ENCODE data around the gene GHR.
A peak's percentile ranks its signal among the peaks of the same experiment; 100 is the strongest.
"Not testable (repeated sequence)": the region's sequence is repeated elsewhere in the genome, so short reads cannot be mapped to it uniquely, and the experiment has no call there.

Gene GHR

DNA sequence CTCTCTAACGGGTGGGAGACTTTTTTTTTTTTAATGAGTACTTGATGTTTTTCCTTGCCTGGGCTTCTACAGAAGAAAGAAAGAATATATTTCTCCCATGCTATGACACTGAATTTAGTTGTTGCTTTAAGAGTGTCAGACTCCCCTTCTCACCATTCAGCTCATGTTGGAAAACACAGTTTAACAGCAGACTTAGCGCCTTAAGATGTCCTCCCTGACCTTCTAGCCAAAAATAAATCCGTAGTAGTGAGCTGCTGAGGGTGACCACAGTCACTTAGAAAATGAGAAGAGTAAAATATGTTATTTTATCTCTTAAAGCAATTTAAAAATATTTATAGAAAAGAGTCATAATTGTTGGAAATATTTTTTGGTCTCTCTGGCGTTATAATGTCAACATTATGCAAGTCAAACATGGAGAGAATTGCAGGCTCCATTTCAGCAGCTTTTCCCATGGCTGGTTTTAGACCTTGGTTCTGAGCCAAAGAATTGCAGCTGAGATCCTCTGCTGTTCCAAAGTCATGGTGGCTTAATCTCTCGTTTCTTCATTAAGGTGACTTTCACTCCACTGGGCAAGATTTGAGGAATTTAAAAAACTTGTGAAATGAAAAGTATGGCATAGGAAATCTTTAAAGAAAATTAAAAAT lies 143.5 kb downstream of the GHR start:
- DNase-seq (ENCODE audit: extremely low read depth in 1 of 2, low read depth in 1 of 2): no peak

- DNase-seq (ENCODE audit: extremely low read depth in 1 of 2, low read depth in 1 of 2): no peak
Observed at GRCh38 chr5:42569325-42569724, 146.1 kb downstream of the GHR start.

GRCh38 chr5:42569953-42570548 lies 146.8 kb downstream of the GHR start:
- no peak for DNase-seq (ENCODE audit: extremely low read depth in 1 of 2, low read depth in 1 of 2)

- no peak for DNase-seq (ENCODE audit: extremely low read depth in 1 of 2, low read depth in 1 of 2)
Observed at GRCh38 chr5:42570966-42571960, 148.0 kb downstream of the GHR start.

DNA sequence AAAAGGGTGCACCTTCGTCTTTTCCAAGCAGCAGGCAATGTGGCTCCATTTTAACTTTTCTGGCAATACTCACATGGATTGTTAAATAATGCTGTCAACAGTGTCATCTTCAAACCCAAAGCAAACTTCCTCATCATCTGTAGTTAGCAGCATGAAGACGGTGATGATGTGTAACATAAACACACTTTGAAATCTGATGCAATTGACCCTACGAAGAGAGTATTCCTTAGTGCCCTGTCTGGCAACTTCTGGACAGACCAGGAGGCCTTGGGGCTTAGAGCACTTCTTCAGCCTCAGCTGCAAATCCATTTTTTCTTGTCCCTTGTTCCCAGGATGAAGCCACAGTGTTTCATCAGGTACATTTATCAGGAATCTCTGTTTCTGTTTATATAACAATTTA lies 149.1 kb downstream of the GHR start:
- DNase-seq (ENCODE audit: extremely low read depth in 1 of 2, low read depth in 1 of 2): no peak

GRCh38 chr5:42573386-42573785 lies 150.1 kb downstream of the GHR start:
- DNase-seq (ENCODE audit: extremely low read depth in 1 of 2, low read depth in 1 of 2): no peak

- not testable (repeated sequence) for DNase-seq (ENCODE audit: extremely low read depth in 1 of 2, low read depth in 1 of 2)
Observed at GRCh38 chr5:42575914-42576313, 152.7 kb downstream of the GHR start.

GRCh38 chr5:42578901-42579300 lies 155.7 kb downstream of the GHR start:
- DNase-seq (ENCODE audit: extremely low read depth in 1 of 2, low read depth in 1 of 2): not testable (repeated sequence)

DNA sequence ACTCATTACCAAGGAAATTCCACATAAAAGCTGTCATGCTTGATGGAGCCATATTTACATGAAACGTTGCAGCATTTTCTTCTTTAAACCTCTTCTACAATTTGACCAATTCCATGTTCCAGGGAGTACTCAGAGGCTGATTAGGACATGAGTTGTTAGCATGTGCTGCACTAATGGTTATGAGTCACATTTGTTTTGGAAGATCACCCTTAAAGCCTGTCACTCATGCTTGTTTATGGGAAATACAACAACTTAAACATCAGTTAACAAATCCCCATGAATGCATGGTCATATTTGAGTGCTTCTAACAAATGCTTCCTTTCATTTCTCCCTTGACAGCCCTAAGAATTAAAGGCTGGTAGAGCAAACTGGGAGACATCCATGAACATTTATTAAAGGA lies 156.1 kb downstream of the GHR start:
- DNase-seq (ENCODE audit: extremely low read depth in 1 of 2, low read depth in 1 of 2): no peak

GRCh38 chr5:42581845-42582244 lies 158.6 kb downstream of the GHR start:
- no peak for DNase-seq (ENCODE audit: extremely low read depth in 1 of 2, low read depth in 1 of 2)

DNA sequence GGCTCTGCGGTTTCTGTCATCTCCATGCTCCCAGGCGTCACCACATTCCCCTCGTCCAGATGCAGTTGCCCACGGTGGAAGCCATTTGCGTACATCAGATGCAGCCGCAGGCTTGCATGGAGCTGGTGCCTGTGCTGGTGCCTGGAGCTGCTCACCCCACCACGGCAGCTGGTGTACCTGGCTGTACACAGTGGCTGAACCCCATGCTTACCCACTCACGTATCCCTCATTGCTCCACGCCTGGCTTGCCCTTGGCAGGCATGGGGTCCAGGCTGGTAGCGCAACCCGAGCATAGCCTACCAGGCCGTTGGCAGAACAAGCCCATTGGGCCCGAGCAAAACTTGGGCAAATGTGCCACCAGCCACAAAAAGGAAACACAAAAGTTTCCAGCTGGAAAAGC lies 159.5 kb downstream of the GHR start:
- DNase-seq (ENCODE audit: extremely low read depth in 1 of 2, low read depth in 1 of 2): no peak

DNA sequence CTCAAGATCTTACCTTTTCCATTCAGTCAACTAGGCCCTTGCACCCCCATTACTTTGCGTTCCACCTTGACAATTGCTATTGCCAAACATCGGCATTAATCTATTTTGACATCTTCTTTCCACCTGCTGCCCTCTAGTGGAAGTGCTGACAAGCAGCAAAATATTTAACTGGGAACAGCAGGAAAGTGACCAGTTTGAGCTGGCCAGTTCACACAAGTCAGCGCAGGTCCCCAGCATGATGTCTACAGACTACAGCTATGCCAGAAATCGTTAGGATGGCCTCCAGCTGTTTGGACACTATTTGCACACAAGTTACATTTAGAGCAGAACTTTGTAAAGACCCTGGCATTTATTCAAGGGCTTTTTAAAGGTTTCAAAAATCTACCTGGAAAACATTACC lies 160.1 kb downstream of the GHR start:
- peak in 1 of 2 donors; percentile 1 for DNase-seq (ENCODE audit: extremely low read depth in 1 of 2, low read depth in 1 of 2)

GRCh38 chr5:42586625-42587024 lies 163.4 kb downstream of the GHR start:
- no peak for DNase-seq (ENCODE audit: extremely low read depth in 1 of 2, low read depth in 1 of 2)

- no peak for DNase-seq (ENCODE audit: extremely low read depth in 1 of 2, low read depth in 1 of 2)
Observed at GRCh38 chr5:42587096-42587723, 164.0 kb downstream of the GHR start.

- DNase-seq (ENCODE audit: extremely low read depth in 1 of 2, low read depth in 1 of 2): no peak
Observed at GRCh38 chr5:42590566-42590965, 167.3 kb downstream of the GHR start.

- no peak for DNase-seq (ENCODE audit: extremely low read depth in 1 of 2, low read depth in 1 of 2)
Observed at GRCh38 chr5:42591015-42591414, 167.8 kb downstream of the GHR start.

DNA sequence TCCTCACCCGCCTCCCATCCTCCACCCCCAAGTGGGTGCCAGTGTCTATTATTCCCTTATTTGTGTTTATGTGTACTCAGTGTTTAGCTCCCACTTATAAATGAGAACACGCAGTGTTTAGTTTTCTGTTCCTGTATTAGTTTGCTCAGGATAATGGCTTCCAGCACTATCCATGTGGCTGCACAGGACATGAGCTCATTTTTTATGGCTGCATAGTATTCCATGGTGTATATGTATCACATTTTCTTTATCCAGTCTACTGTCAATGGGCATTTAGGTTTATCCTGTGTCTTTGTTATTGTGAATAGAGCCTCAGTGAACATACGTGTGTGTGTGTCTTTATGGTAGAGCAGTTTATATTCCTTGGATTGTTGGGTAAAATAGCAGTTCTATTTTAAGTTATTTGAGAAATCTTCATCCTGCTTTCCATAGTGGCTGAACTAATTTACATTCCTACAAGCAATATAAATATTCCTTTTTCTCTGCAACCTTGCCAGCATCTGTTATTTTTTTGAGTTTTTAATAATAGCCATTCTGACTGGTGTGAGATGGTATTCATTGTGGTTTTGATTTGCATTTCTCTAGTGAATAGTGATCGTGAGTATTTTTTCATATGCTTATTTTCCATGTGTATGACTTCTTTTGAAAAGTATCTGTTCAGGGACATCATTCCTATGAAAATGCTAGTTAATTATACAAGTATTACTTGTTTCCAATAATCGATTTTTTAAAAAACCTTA lies 169.3 kb downstream of the GHR start:
- DNase-seq (ENCODE audit: extremely low read depth in 1 of 2, low read depth in 1 of 2): no peak

DNA sequence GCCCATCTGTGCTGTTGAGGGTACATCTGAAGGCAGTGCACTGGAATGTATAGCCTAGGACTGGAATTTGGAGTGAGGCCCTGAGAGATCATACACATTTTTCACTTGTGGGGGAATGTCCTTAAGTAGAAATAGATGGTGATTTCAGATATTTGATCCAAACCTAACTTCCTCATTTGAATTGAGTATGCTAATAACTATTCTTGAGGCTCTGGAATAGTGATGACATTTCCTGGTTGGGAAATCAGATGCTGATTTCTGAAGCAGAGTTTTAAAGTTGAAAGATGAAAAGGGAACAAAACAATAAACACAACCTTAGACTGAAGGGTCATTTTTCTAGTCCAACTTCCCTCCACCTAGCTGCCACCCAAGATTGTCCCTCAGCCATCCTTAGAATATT lies 170.4 kb downstream of the GHR start:
- DNase-seq (ENCODE audit: extremely low read depth in 1 of 2, low read depth in 1 of 2): no peak

DNA sequence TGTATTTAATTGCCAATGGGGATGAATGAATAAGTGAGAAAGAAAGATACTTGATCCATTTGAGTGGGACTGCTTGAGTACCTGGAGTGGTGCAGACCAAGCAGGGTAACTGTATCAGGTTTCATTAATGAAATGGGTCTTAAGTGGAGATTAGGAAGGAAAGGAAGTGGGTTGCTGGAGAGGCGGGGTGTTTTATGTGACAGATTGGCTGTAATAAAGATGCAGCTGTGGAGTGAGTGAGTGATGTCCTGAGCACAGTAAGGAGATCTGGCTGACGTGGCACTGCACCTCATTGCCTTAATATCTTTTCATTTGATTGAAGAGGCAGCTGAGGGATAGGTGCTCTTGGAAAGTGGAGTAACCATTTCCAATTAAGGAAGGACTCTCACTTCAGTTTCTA lies 172.4 kb downstream of the GHR start:
- no peak for DNase-seq (ENCODE audit: extremely low read depth in 1 of 2, low read depth in 1 of 2)

GRCh38 chr5:42596817-42597216 lies 173.6 kb downstream of the GHR start:
- no peak for DNase-seq (ENCODE audit: extremely low read depth in 1 of 2, low read depth in 1 of 2)
